H1 (cell line): ENCODE results near the gene SNX19. TPM values are rescaled to one million over a fixed set of nuclear protein-coding genes. Genes with fewer than 3 reads are reported as not detected.

Source experiments
- CTCF ChIA-PET: fragments of 300-600 bp; sonication (Branson Sonifier 250); formaldehyde crosslinking; loops from one replicate; lab custom pipeline; 2021; ENCODE audit not compliant: partially characterized antibody; lab: Charles Lee
- POLR2A ChIA-PET: fragments of 300-600 bp; sonication (Branson Sonifier 250); formaldehyde crosslinking; loops from one replicate; lab custom pipeline; 2021; ENCODE audit warnings: inconsistent platforms; ENCODE audit not compliant: partially characterized antibody; lab: Charles Lee
- DNase-seq, 2 experiments: peaks; one replicate each; pipeline versions ENCODE4 v3.0.0 to v3.0.0-alpha.2; 2010 to 2022; ENCODE audit warnings: low spot score in 2 of 2, low read depth in 1 of 2, mixed read lengths in 1 of 2
- FAIRE-seq: peaks from 2 replicates; lab custom pipeline; 2011; peaks lifted over from hg19 to GRCh38; lab: Jason Lieb, UNC
- H2AFZ ChIP-seq: 2 replicates; pipeline ENCODE4 v1.8.1; 2012; ENCODE audit warnings: low read length, inconsistent platforms
- H2AK5ac ChIP-seq: 2 replicates; pipeline ENCODE4 v1.6.1; 2013; ENCODE audit warnings: low read depth, low read length
- H2BK120ac ChIP-seq: replicated peaks from 2 replicates; pipeline ENCODE3; 2013; ENCODE audit warnings: low read depth, low read length, inconsistent platforms
- H2BK12ac ChIP-seq: 2 replicates; pipeline ENCODE4 v1.6.1; 2013; ENCODE audit warnings: low read depth, low read length
- H2BK15ac ChIP-seq: 2 replicates; pipeline ENCODE4 v1.6.1; 2013; ENCODE audit warnings: low read length
- H2BK20ac ChIP-seq: 2 replicates; pipeline ENCODE4 v1.6.1; 2013; ENCODE audit warnings: low read length
- H2BK5ac ChIP-seq: 2 replicates; pipeline ENCODE4 v1.6.1; 2013; ENCODE audit warnings: low read depth, low read length
- H3K14ac ChIP-seq: 2 replicates; pipeline ENCODE4 v1.6.1; 2013; ENCODE audit warnings: inconsistent platforms; ENCODE audit not compliant: insufficient read length
- H3K18ac ChIP-seq: 2 replicates; pipeline ENCODE4 v1.6.1; 2013; ENCODE audit warnings: low read length; ENCODE audit errors: extremely low read depth
- H3K23ac ChIP-seq: 2 replicates; pipeline ENCODE4 v1.6.1; 2013; ENCODE audit warnings: inconsistent platforms; ENCODE audit not compliant: insufficient read length
- H3K23me2 ChIP-seq: 2 replicates; pipeline ENCODE4 v1.6.1; 2013; ENCODE audit warnings: low read depth, low read length
- H3K27ac ChIP-seq: 2 replicates; pipeline ENCODE4 v1.6.1; 2011; ENCODE audit warnings: low read depth, low read length, inconsistent platforms
- H3K27me3 ChIP-seq, 4 experiments: replicated peaks in 1 of 4; 1 replicate in 1 of 4; 2 replicates in 3 of 4; pipeline versions ENCODE4 v1.6.1 to v1.8.1; 2011 to 2013; ENCODE audit warnings: low read length in 3 of 4, mild to moderate bottlenecking in 3 of 4, inconsistent platforms in 2 of 4, mixed read lengths in 2 of 4, moderate library complexity in 1 of 4; ENCODE audit not compliant: control insufficient read depth in 3 of 4, insufficient read depth in 3 of 4; ENCODE audit errors: extremely low read depth in 1 of 4
- H3K36me3 ChIP-seq, 4 experiments: 2 replicates each; pipeline versions ENCODE4 v1.6.1 to v1.8.1; 2011 to 2013; ENCODE audit warnings: mild to moderate bottlenecking in 4 of 4, low read length in 3 of 4, moderate library complexity in 2 of 4, control low read depth in 1 of 4, inconsistent platforms in 1 of 4; ENCODE audit not compliant: insufficient read depth in 4 of 4, control insufficient read depth in 2 of 4
- H3K4ac ChIP-seq: replicated peaks from 2 replicates; pipeline ENCODE3; 2013; ENCODE audit warnings: low read length, low read depth, mixed read lengths, inconsistent platforms; ENCODE audit not compliant: insufficient read length
- H3K4me1 ChIP-seq, 4 experiments: replicated peaks in 1 of 4; 1 replicate in 1 of 4; 2 replicates in 3 of 4; pipeline versions ENCODE4 v1.6.1 to v1.8.1; 2011 to 2013; ENCODE audit warnings: low read length in 3 of 4, inconsistent platforms in 2 of 4, mixed read lengths in 1 of 4; ENCODE audit not compliant: insufficient read depth in 4 of 4, control insufficient read depth in 3 of 4
- H3K4me2 ChIP-seq, 2 experiments: 2 replicates each; pipeline versions ENCODE4 v1.6.1 to v1.8.1; 2011 to 2013; ENCODE audit warnings: low read depth in 2 of 2, low read length in 2 of 2, control low read depth in 1 of 2, inconsistent platforms in 1 of 2, mild to moderate bottlenecking in 1 of 2; ENCODE audit not compliant: insufficient read depth in 1 of 2
- H3K4me3 ChIP-seq, 4 experiments: fragments of 200-600, 300-600 bp in 1 of 4; sonication (generic), shearing (Covaris generic), sonication (Bioruptor Twin) in 1 of 4; 2 replicates each; pipeline versions ENCODE4 v1.5.1 to v1.8.1; 2011 to 2016; ENCODE audit warnings: low read length in 4 of 4, low read depth in 3 of 4, control low read depth in 2 of 4, inconsistent platforms in 2 of 4, mild to moderate bottlenecking in 2 of 4, mixed read lengths in 1 of 4, moderate library complexity in 1 of 4; ENCODE audit not compliant: insufficient read depth in 2 of 4; ENCODE audit errors: extremely low read depth in 1 of 4
- H3K56ac ChIP-seq: replicated peaks from 2 replicates; pipeline ENCODE3; 2013; ENCODE audit warnings: low read depth, mild to moderate bottlenecking, mixed read lengths, low read length, inconsistent platforms; ENCODE audit not compliant: insufficient read length
- H3K79me1 ChIP-seq: 2 replicates; pipeline ENCODE4 v1.6.1; 2013; ENCODE audit warnings: low read depth, low read length, control low read depth
- H3K79me2 ChIP-seq, 2 experiments: 2 replicates each; pipeline versions ENCODE4 v1.6.1 to v1.8.1; 2012 to 2013; ENCODE audit warnings: low read length in 2 of 2, mild to moderate bottlenecking in 2 of 2, inconsistent platforms in 1 of 2; ENCODE audit not compliant: insufficient read depth in 2 of 2, control insufficient read depth in 1 of 2
- H3K9ac ChIP-seq, 4 experiments: replicated peaks in 1 of 4; 1 replicate in 1 of 4; 2 replicates in 3 of 4; pipeline versions ENCODE4 v1.6.1 to v1.8.1; 2011 to 2013; ENCODE audit warnings: low read depth in 3 of 4, low read length in 3 of 4, control low read depth in 2 of 4, mild to moderate bottlenecking in 2 of 4, moderate library complexity in 2 of 4, inconsistent platforms in 1 of 4; ENCODE audit errors: extremely low read depth in 1 of 4
- H3K9me3 ChIP-seq, 2 experiments: 2 replicates each; pipeline versions ENCODE4 v1.6.1 to v1.8.1; 2012 to 2013; ENCODE audit warnings: mild to moderate bottlenecking in 2 of 2, moderate library complexity in 2 of 2, control low read depth in 1 of 2, inconsistent platforms in 1 of 2, low read depth in 1 of 2, low read length in 1 of 2, mixed read lengths in 1 of 2; ENCODE audit not compliant: insufficient read depth in 2 of 2
- H4K20me1 ChIP-seq, 2 experiments: replicated peaks in 1 of 2; 2 replicates each; pipeline versions ENCODE3 to v1.8.1; 2011 to 2013; ENCODE audit warnings: inconsistent platforms in 2 of 2, low read length in 2 of 2, mild to moderate bottlenecking in 1 of 2; ENCODE audit not compliant: insufficient read depth in 2 of 2, control insufficient read depth in 1 of 2
- H4K5ac ChIP-seq: 2 replicates; pipeline ENCODE4 v1.6.1; 2013; ENCODE audit warnings: low read length, low read depth, mixed read lengths, inconsistent platforms; ENCODE audit not compliant: insufficient read length
- H4K8ac ChIP-seq: 2 replicates; pipeline ENCODE4 v1.8.0; 2013; ENCODE audit warnings: mild to moderate bottlenecking, moderate library complexity, low read length, inconsistent platforms; ENCODE audit not compliant: insufficient read depth; ENCODE audit errors: extremely low read depth
- H4K91ac ChIP-seq: replicated peaks from 2 replicates; pipeline ENCODE3; 2013; ENCODE audit warnings: low read length, mixed read lengths, inconsistent platforms; ENCODE audit not compliant: insufficient read length
- BACH1 ChIP-seq: IDR thresholded peaks from 2 replicates; pipeline ENCODE4 v1.6.1; 2012; ENCODE audit warnings: low read length, improper control_type of control experiment
- BRCA1 ChIP-seq: IDR thresholded peaks from 2 replicates; pipeline ENCODE4 v1.6.1; 2012; ENCODE audit warnings: low read depth, low read length, improper control_type of control experiment
- CBX5 ChIP-seq: fragments of 300-800, 300-1000 bp; sonication (generic); IDR thresholded peaks from 2 replicates; pipeline ENCODE4 v1.7.1; 2016; ENCODE audit warnings: antibody characterized with exemption, low read length, low read depth
- CTBP2 ChIP-seq: IDR thresholded peaks from 2 replicates; pipeline ENCODE4 v1.7.0; 2011; ENCODE audit warnings: borderline replicate concordance, mild to moderate bottlenecking, moderate library complexity, mixed read lengths, low read length; ENCODE audit not compliant: insufficient read depth, insufficient read length
- EP300 ChIP-seq, 2 experiments: IDR thresholded peaks; 1 replicate in 1 of 2; 2 replicates in 1 of 2; pipeline ENCODE4 v1.6.1; 2011 to 2012; ENCODE audit warnings: low read depth in 2 of 2, low read length in 2 of 2, mild to moderate bottlenecking in 2 of 2, borderline replicate concordance in 1 of 2, inconsistent platforms in 1 of 2, moderate library complexity in 1 of 2
- FOSL1 ChIP-seq: IDR thresholded peaks from 2 replicates; pipeline ENCODE4 v1.6.1; 2011; ENCODE audit warnings: mild to moderate bottlenecking, low read depth, low read length, moderate library complexity; ENCODE audit not compliant: insufficient read depth
- GABPA ChIP-seq: IDR thresholded peaks from 2 replicates; pipeline ENCODE4 v1.6.1; 2011; ENCODE audit warnings: mild to moderate bottlenecking, low read length, moderate library complexity, borderline replicate concordance; ENCODE audit not compliant: insufficient read depth
- JUN ChIP-seq: IDR thresholded peaks from 2 replicates; pipeline ENCODE4 v1.6.1; 2011; ENCODE audit warnings: low read depth, mild to moderate bottlenecking, improper control_type of control experiment, low read length
- KDM4A ChIP-seq: IDR thresholded peaks from one replicate; pipeline ENCODE4 v1.7.1; 2012; ENCODE audit warnings: low read depth, mild to moderate bottlenecking, moderate library complexity, low read length, inconsistent platforms; ENCODE audit not compliant: severe bottlenecking
- SAP30 ChIP-seq: fragments of 300-600 bp; sonication (generic); IDR thresholded peaks from 2 replicates; pipeline ENCODE4 v1.7.1; 2012; ENCODE audit warnings: low read length, moderate library complexity, mild to moderate bottlenecking, inconsistent platforms; ENCODE audit not compliant: insufficient read depth, insufficient replicate concordance
- SIRT6 ChIP-seq: IDR thresholded peaks from one replicate; pipeline ENCODE4 v1.7.1; 2012; ENCODE audit warnings: low read length, inconsistent platforms
- WGBS, 2 experiments: shearing (Covaris generic) in 1 of 2; methylation state at CpG; one replicate each; pipeline versions ENCODE4 v1.1.6 to v1.1.7; 2013 to 2015; ENCODE audit warnings: low lambda C conversion rate in 2 of 2, mixed read lengths in 2 of 2, inconsistent platforms in 1 of 2, low coverage in 1 of 2, missing lambda C conversion rate in 1 of 2; ENCODE audit not compliant: insufficient replicate concordance in 2 of 2, insufficient coverage in 1 of 2, insufficient read length in 1 of 2; ENCODE audit errors: extremely low coverage in 1 of 2, missing lambda C conversion rate in 1 of 2; 5-methylcytosine and 5-hydroxymethylcytosine counted together
- polyA plus RNA-seq, 7 experiments: library from polyadenylated mRNA; depleted of rRNA in 3 of 7; stranded (reverse) in 5 of 7; unstranded in 2 of 7; fragments of >200 nt in 5 of 7; fragments of 200-250 nt in 2 of 7; gene quantifications; 1 replicate in 5 of 7; 2 replicates in 1 of 7; 4 replicates in 1 of 7; pipeline versions ENCODE4 v1.2.1 to v1.2.3, GENCODE V29; 2011 to 2013; ENCODE audit warnings: missing spikeins in 2 of 7, mixed read lengths in 2 of 7
- total RNA-seq: library from RNA; stranded (reverse); fragmentation: NEBNext Ultra II Directional; extraction: Animal tissue kit (Norgen Biotek cat#: 25700); gene quantifications from 2 replicates; pipeline ENCODE4 v1.2.1, GENCODE V29; 2021
- TF ChIP-seq, protein P1 (sequence below): IDR thresholded peaks from 2 replicates; pipeline ENCODE4 v1.6.1; 2012; ENCODE audit warnings: inconsistent platforms

SNX19 gene
- total and polyA plus RNA-seq, 2 of the 8 experiments (the other 6 are each of a cell fraction or from before 2014, with no cell fraction given), result 15.0 to 25.2 TPM

DNA sequence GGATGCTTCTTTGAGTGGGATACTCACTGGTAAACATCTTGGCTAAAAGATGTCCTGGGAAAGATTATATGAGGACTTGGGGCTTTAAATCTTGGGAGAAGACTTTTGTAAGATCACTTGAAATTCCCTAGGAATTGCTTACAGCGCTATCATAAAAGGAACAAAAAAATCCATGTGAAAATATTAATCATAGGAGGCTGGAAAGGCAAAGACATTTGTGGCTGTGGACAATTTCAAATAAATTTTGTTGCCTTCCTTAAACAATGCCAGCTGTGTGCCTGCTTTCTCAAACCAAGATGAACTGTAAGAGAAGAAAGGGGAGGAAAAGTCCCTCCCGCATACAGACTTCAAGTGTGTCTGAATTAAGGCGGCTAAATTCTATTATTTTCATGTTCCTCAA, 75.6 kb downstream of the SNX19 start:
- no peak overlapping the region for H2BK20ac ChIP-seq
- H2AFZ ChIP-seq, result no peak overlapping the region
- no peak overlapping the region for H4K91ac ChIP-seq
- H3K9ac ChIP-seq, result no peak overlapping the region
- no peak overlapping the region for H2BK12ac ChIP-seq
- no peak overlapping the region for H4K8ac ChIP-seq
- TF ChIP-seq FOSL1 (no peak), BACH1 (no peak), KDM4A (no peak), CTBP2 (no peak), BRCA1 (no peak), CBX5 (no peak), SAP30 (no peak), GABPA (no peak), EP300 (IDR thresholded peaks at IDR 0.05; ENCODE audit: borderline replicate concordance in 1 of 2, low read depth in 2 of 2, low read length in 2 of 2) (no peak), SIRT6 (no peak), JUN (no peak)
- TF ChIP-seq, protein P1, sequence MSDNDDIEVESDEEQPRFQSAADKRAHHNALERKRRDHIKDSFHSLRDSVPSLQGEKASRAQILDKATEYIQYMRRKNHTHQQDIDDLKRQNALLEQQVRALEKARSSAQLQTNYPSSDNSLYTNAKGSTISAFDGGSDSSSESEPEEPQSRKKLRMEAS, result no peak
- TF ChIP-seq, all 59 proteins: peak for 0
- no peak overlapping the region for H4K5ac ChIP-seq
- H2AK5ac ChIP-seq, result no peak overlapping the region
- no peak overlapping the region for H2BK5ac ChIP-seq
- no peak overlapping the region for H3K23ac ChIP-seq
- H3K9me3 ChIP-seq, result no peaks in the 10 kb centered on the region
- H3K18ac ChIP-seq, result no peak overlapping the region
- no peaks in the 10 kb centered on the region for H3K79me1 ChIP-seq
- no peaks in the 10 kb centered on the region for H3K23me2 ChIP-seq
- FAIRE-seq, result no peak
- no peak overlapping the region for H3K56ac ChIP-seq
- 63% methylated on average over 3 of the region's 3 CpGs; no CpG with 5 or more reads in 1 of the 2 experiments for WGBS, 2 experiments
- no peak for DNase-seq
- H3K27me3 ChIP-seq, result no peaks in the 10 kb centered on the region; a peak in 1 of 7 replicates
- no peaks in the 10 kb centered on the region for H3K79me2 ChIP-seq
- H2BK120ac ChIP-seq, result no peak overlapping the region
- POLR2A ChIA-PET, result no interaction called here
- no peaks in the 10 kb centered on the region for H4K20me1 ChIP-seq
- H2BK15ac ChIP-seq, result no peak overlapping the region
- no peak overlapping the region for H3K4ac ChIP-seq
- CTCF ChIA-PET, result interaction anchor here (1.1 to 6.7 kb wide), 6 partner anchors 12 to 407 kb away, joined by 3 to 50 read pairs (median 9); no protein-coding TSS in a partner anchor
- H3K4me2 ChIP-seq, result no peak overlapping the region
- no peaks in the 10 kb centered on the region for H3K36me3 ChIP-seq
- H3K14ac ChIP-seq, result no peak overlapping the region
- H3K4me1 ChIP-seq, result peaks cover 0 to 3% (median 0%) of the 10 kb centered on the region in 4 experiments; a peak in 2 of 7 replicates
- H3K27ac ChIP-seq, result no peak overlapping the region
- H3K4me3 ChIP-seq, result no peak overlapping the region
